ENCODE data around the gene PCBP4. TPM values are rescaled to one million over a fixed set of nuclear protein-coding genes. Genes with fewer than 3 reads are reported as not detected.

Gene PCBP4
- total RNA-seq, 1 experiment from 2014 or later = 48.8 TPM

GRCh38 chr3:51958603-51959521 lies 8.4 kb downstream of the PCBP4 start:
- 0 out of 4 replicates have a peak, but pooled peaks cover 0 to 3% of the 10 kb centered on the region in 2 experiments for H3K36me3 ChIP-seq (ENCODE audit: control insufficient read depth in 1 of 2, insufficient read depth in 2 of 2, low read length in 2 of 2)
- no peaks in the 10 kb centered on the region for H3K9me2 ChIP-seq (ENCODE audit: insufficient read depth)
- H3K79me2 ChIP-seq (ENCODE audit: insufficient read depth, low read length) = no peaks in the 10 kb centered on the region
- no peaks in the 10 kb centered on the region for H3K4me1 ChIP-seq (ENCODE audit: control insufficient read depth in 1 of 2, insufficient read depth in 2 of 2, low read length in 2 of 2)
- RAD21 ChIA-PET (ENCODE audit: low non-redundant PET in 1 of 2, low total read pairs in 2 of 2, uncharacterized antibody in 2 of 2, unreplicated experiment in 2 of 2) = no interaction called here
- POLR2A ChIA-PET = no interaction called here
- no peak overlapping the region for H3K27ac ChIP-seq (ENCODE audit: low read depth, low read length)
- no peak for ATAC-seq
- DNase-seq (ENCODE audit: low read depth, low spot score) = no peak
- intact Hi-C loops (cut with micrococcal nuclease) = no loop called here
- no peak overlapping the region for H2AFZ ChIP-seq (ENCODE audit: low read depth, low read length, poor library complexity, severe bottlenecking)
- H3K4me2 ChIP-seq (ENCODE audit: low read length) = no peak overlapping the region
- no peak overlapping the region for H3K9ac ChIP-seq (ENCODE audit: low read length)
- no peaks in the 10 kb centered on the region for H3K9me3 ChIP-seq (ENCODE audit: control insufficient read depth in 1 of 2, insufficient read depth in 1 of 2, low read depth in 1 of 2, low read length in 2 of 2)
- no peaks in the 10 kb centered on the region for H3K27me3 ChIP-seq (ENCODE audit: insufficient read depth, low read length)
- BruUV-seq (replicated peaks) = no TSS peak
- H3K4me3 ChIP-seq (replicated peaks in 1 of 2; ENCODE audit: low read depth in 1 of 2, low read length in 2 of 2) = no peak overlapping the region
- H4K20me1 ChIP-seq (ENCODE audit: insufficient read depth) = no peaks in the 10 kb centered on the region
- CTCF ChIA-PET = no interaction called here
- TF ChIP-seq SP1 (IDR thresholded peaks at IDR 0.05; ENCODE audit: low read depth) (no peak), JUND (IDR thresholded peaks at IDR 0.05) (no peak), CEBPB (IDR thresholded peaks at IDR 0.05; ENCODE audit: low read depth) (no peak), CBX3 (IDR thresholded peaks at IDR 0.05; ENCODE audit: low read depth) (no peak), ZNF274 (IDR thresholded peaks at IDR 0.05; ENCODE audit: low read depth, low read length) (no peak), EZH2phosphoT487 (IDR thresholded peaks at IDR 0.05; ENCODE audit: borderline replicate concordance) (no peak), EGR1 (IDR thresholded peaks at IDR 0.05; ENCODE audit: low read depth) (no peak), RAD21 (IDR thresholded peaks at IDR 0.05; ENCODE audit: low read depth) (no peak), POLR2AphosphoS5 (IDR thresholded peaks at IDR 0.05; ENCODE audit: low read depth, low read length) (no peak), ELF1 (IDR thresholded peaks at IDR 0.05; ENCODE audit: borderline replicate concordance, low read depth) (no peak), ZFX (IDR thresholded peaks at IDR 0.05) (no peak), YY1 (IDR thresholded peaks at IDR 0.05; ENCODE audit: extremely low read depth, insufficient replicate concordance, low read depth, low read length) (no peak), TCF7L2 (IDR thresholded peaks at IDR 0.05; ENCODE audit: borderline replicate concordance, extremely low read depth, insufficient read depth, insufficient read length) (no peak), MAX (IDR thresholded peaks at IDR 0.05) (no peak), SIN3A (IDR thresholded peaks at IDR 0.05; ENCODE audit: low read depth) (no peak), ATF3 (IDR thresholded peaks at IDR 0.05) (no peak)
- TF ChIP-seq, protein P1, sequence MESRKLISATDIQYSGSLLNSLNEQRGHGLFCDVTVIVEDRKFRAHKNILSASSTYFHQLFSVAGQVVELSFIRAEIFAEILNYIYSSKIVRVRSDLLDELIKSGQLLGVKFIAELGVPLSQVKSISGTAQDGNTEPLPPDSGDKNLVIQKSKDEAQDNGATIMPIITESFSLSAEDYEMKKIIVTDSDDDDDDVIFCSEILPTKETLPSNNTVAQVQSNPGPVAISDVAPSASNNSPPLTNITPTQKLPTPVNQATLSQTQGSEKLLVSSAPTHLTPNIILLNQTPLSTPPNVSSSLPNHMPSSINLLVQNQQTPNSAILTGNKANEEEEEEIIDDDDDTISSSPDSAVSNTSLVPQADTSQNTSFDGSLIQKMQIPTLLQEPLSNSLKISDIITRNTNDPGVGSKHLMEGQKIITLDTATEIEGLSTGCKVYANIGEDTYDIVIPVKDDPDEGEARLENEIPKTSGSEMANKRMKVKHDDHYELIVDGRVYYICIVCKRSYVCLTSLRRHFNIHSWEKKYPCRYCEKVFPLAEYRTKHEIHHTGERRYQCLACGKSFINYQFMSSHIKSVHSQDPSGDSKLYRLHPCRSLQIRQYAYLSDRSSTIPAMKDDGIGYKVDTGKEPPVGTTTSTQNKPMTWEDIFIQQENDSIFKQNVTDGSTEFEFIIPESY (IDR thresholded peaks at IDR 0.05; ENCODE audit: extremely low read depth, insufficient replicate concordance, low read length) = no peak
- TF ChIP-seq, protein P2, sequence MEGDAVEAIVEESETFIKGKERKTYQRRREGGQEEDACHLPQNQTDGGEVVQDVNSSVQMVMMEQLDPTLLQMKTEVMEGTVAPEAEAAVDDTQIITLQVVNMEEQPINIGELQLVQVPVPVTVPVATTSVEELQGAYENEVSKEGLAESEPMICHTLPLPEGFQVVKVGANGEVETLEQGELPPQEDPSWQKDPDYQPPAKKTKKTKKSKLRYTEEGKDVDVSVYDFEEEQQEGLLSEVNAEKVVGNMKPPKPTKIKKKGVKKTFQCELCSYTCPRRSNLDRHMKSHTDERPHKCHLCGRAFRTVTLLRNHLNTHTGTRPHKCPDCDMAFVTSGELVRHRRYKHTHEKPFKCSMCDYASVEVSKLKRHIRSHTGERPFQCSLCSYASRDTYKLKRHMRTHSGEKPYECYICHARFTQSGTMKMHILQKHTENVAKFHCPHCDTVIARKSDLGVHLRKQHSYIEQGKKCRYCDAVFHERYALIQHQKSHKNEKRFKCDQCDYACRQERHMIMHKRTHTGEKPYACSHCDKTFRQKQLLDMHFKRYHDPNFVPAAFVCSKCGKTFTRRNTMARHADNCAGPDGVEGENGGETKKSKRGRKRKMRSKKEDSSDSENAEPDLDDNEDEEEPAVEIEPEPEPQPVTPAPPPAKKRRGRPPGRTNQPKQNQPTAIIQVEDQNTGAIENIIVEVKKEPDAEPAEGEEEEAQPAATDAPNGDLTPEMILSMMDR (IDR thresholded peaks at IDR 0.05 in 2 of 3, conservative IDR thresholded peaks at IDR 0.05 in 1 of 3; ENCODE audit: borderline replicate concordance in 1 of 3, insufficient read depth in 1 of 3, low read depth in 2 of 3, low read length in 2 of 3) = no peak
- TF ChIP-seq, protein P3, sequence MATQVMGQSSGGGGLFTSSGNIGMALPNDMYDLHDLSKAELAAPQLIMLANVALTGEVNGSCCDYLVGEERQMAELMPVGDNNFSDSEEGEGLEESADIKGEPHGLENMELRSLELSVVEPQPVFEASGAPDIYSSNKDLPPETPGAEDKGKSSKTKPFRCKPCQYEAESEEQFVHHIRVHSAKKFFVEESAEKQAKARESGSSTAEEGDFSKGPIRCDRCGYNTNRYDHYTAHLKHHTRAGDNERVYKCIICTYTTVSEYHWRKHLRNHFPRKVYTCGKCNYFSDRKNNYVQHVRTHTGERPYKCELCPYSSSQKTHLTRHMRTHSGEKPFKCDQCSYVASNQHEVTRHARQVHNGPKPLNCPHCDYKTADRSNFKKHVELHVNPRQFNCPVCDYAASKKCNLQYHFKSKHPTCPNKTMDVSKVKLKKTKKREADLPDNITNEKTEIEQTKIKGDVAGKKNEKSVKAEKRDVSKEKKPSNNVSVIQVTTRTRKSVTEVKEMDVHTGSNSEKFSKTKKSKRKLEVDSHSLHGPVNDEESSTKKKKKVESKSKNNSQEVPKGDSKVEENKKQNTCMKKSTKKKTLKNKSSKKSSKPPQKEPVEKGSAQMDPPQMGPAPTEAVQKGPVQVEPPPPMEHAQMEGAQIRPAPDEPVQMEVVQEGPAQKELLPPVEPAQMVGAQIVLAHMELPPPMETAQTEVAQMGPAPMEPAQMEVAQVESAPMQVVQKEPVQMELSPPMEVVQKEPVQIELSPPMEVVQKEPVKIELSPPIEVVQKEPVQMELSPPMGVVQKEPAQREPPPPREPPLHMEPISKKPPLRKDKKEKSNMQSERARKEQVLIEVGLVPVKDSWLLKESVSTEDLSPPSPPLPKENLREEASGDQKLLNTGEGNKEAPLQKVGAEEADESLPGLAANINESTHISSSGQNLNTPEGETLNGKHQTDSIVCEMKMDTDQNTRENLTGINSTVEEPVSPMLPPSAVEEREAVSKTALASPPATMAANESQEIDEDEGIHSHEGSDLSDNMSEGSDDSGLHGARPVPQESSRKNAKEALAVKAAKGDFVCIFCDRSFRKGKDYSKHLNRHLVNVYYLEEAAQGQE (IDR thresholded peaks at IDR 0.05; ENCODE audit: low read depth) = no peak
